ENCODE measurements around the gene RCAN2. TPM values are rescaled to one million over a fixed set of nuclear protein-coding genes. Genes with fewer than 3 reads are reported as not detected.

Gene RCAN2
- polyA plus RNA-seq, 1 donor from 2014 or later, result 37.4 TPM

DNA sequence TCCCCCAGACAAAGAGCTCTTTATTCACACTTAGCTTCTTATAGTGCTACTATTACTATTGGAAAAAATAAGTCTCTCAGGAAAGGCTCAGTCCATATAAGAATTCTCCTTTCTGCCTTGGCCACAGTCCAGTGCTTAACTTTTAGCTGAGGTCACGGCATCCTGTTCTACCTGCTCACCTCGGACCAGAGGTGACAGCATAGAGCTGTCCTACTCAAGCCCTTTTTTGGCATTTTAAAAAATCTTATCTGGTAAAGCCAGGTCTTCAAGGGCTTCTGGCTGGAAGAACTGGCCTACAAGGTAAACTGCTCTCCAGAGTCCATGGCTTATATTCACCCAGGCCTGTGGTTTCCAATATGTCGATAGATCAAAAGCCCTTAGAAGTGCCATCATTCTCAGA lies 109.7 kb downstream of the RCAN2 start:
- H3K27ac ChIP-seq (ENCODE audit: low read length), result no peak overlapping the region
- no peaks in the 10 kb centered on the region for H3K36me3 ChIP-seq (ENCODE audit: insufficient read depth, low read length)
- H4K20me1 ChIP-seq (ENCODE audit: insufficient read depth), result no peaks in the 10 kb centered on the region
- H3F3A ChIP-seq (ENCODE audit: insufficient read depth, low read length, poor library complexity, severe bottlenecking), result no peaks in the 10 kb centered on the region
- no peak overlapping the region for H2AFZ ChIP-seq (ENCODE audit: low read depth, low read length)
- H3K4me3 ChIP-seq (ENCODE audit: low read length), result no peak overlapping the region
- H3K9ac ChIP-seq (ENCODE audit: low read length), result no peak overlapping the region
- no peaks in the 10 kb centered on the region for H3K79me2 ChIP-seq (replicated peaks; ENCODE audit: insufficient read depth, low read length)
- TF ChIP-seq SMC3 (conservative IDR thresholded peaks at IDR 0.05; ENCODE audit: poor library complexity), result no peak
- TF ChIP-seq EZH2 (IDR thresholded peaks at IDR 0.05; ENCODE audit: borderline replicate concordance, insufficient read depth, low read length, poor library complexity, severe bottlenecking), result no peak
- TF ChIP-seq, protein P1, sequence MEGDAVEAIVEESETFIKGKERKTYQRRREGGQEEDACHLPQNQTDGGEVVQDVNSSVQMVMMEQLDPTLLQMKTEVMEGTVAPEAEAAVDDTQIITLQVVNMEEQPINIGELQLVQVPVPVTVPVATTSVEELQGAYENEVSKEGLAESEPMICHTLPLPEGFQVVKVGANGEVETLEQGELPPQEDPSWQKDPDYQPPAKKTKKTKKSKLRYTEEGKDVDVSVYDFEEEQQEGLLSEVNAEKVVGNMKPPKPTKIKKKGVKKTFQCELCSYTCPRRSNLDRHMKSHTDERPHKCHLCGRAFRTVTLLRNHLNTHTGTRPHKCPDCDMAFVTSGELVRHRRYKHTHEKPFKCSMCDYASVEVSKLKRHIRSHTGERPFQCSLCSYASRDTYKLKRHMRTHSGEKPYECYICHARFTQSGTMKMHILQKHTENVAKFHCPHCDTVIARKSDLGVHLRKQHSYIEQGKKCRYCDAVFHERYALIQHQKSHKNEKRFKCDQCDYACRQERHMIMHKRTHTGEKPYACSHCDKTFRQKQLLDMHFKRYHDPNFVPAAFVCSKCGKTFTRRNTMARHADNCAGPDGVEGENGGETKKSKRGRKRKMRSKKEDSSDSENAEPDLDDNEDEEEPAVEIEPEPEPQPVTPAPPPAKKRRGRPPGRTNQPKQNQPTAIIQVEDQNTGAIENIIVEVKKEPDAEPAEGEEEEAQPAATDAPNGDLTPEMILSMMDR (IDR thresholded peaks at IDR 0.05; ENCODE audit: poor library complexity, severe bottlenecking), result no peak
- TF ChIP-seq, protein P2, sequence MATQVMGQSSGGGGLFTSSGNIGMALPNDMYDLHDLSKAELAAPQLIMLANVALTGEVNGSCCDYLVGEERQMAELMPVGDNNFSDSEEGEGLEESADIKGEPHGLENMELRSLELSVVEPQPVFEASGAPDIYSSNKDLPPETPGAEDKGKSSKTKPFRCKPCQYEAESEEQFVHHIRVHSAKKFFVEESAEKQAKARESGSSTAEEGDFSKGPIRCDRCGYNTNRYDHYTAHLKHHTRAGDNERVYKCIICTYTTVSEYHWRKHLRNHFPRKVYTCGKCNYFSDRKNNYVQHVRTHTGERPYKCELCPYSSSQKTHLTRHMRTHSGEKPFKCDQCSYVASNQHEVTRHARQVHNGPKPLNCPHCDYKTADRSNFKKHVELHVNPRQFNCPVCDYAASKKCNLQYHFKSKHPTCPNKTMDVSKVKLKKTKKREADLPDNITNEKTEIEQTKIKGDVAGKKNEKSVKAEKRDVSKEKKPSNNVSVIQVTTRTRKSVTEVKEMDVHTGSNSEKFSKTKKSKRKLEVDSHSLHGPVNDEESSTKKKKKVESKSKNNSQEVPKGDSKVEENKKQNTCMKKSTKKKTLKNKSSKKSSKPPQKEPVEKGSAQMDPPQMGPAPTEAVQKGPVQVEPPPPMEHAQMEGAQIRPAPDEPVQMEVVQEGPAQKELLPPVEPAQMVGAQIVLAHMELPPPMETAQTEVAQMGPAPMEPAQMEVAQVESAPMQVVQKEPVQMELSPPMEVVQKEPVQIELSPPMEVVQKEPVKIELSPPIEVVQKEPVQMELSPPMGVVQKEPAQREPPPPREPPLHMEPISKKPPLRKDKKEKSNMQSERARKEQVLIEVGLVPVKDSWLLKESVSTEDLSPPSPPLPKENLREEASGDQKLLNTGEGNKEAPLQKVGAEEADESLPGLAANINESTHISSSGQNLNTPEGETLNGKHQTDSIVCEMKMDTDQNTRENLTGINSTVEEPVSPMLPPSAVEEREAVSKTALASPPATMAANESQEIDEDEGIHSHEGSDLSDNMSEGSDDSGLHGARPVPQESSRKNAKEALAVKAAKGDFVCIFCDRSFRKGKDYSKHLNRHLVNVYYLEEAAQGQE (IDR thresholded peaks at IDR 0.05; ENCODE audit: borderline replicate concordance), result no peak
- no peak for TF ChIP-seq POLR2AphosphoS5 (IDR thresholded peaks at IDR 0.05)
- no peak for TF ChIP-seq RAD21 (conservative IDR thresholded peaks at IDR 0.05)
- TF ChIP-seq TAF1 (IDR thresholded peaks at IDR 0.05; ENCODE audit: low read depth), result no peak
- no peak for TF ChIP-seq MXI1 (conservative IDR thresholded peaks at IDR 0.05; ENCODE audit: poor library complexity, severe bottlenecking)
- TF ChIP-seq EP300 (conservative IDR thresholded peaks at IDR 0.05; ENCODE audit: poor library complexity, severe bottlenecking), result no peak
- H3K27me3 ChIP-seq (ENCODE audit: insufficient read depth, low read depth, low read length), result no peaks in the 10 kb centered on the region
- H3K9me3 ChIP-seq (ENCODE audit: low read length), result no peaks in the 10 kb centered on the region
- H3K4me2 ChIP-seq (ENCODE audit: low read length), result no peak overlapping the region
- H3K9me2 ChIP-seq (ENCODE audit: insufficient read depth, low read length), result no peaks in the 10 kb centered on the region

DNA sequence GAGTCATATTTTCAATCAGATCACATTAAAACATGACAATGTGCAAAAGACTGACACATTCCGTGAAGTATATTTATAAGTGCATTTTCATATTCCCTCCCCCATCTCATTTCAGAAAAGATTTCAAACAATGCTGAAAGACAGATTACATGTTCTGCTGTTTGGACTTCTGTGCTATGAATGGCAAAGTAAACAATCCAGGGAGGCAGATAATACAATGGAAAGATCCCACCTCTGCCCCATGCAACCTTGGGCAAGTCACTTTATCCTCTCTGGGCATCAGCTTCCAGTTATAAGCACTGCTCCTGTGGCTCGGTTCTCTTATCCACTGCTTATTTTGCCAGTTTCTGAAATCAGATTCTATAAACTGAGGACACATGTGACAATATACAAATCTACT lies 110.2 kb downstream of the RCAN2 start:
- Histone ChIP-seq H3K9me2 (ENCODE audit: insufficient read depth, low read length) (no peaks in the 10 kb centered on the region), H3K9ac (ENCODE audit: low read length) (no peak overlapping the region), H4K20me1 (ENCODE audit: insufficient read depth) (no peaks in the 10 kb centered on the region), H3K4me2 (ENCODE audit: low read length) (no peak overlapping the region), H3K4me3 (ENCODE audit: low read length) (no peak overlapping the region), H3K27ac (ENCODE audit: low read length) (no peak overlapping the region), H3K27me3 (ENCODE audit: insufficient read depth, low read depth, low read length) (no peaks in the 10 kb centered on the region), H3F3A (ENCODE audit: insufficient read depth, low read length, poor library complexity, severe bottlenecking) (no peaks in the 10 kb centered on the region), H3K9me3 (ENCODE audit: low read length) (no peaks in the 10 kb centered on the region), H3K36me3 (ENCODE audit: insufficient read depth, low read length) (no peaks in the 10 kb centered on the region), H3K79me2 (replicated peaks; ENCODE audit: insufficient read depth, low read length) (no peaks in the 10 kb centered on the region), H2AFZ (ENCODE audit: low read depth, low read length) (no peak overlapping the region)
- no peak for TF ChIP-seq EZH2 (IDR thresholded peaks at IDR 0.05; ENCODE audit: borderline replicate concordance, insufficient read depth, low read length, poor library complexity, severe bottlenecking)
- TF ChIP-seq, protein P2 (IDR thresholded peaks at IDR 0.05; ENCODE audit: borderline replicate concordance), result no peak
- no peak for TF ChIP-seq EP300 (conservative IDR thresholded peaks at IDR 0.05; ENCODE audit: poor library complexity, severe bottlenecking)
- TF ChIP-seq TAF1 (IDR thresholded peaks at IDR 0.05; ENCODE audit: low read depth), result no peak
- TF ChIP-seq SMC3 (conservative IDR thresholded peaks at IDR 0.05; ENCODE audit: poor library complexity), result no peak
- TF ChIP-seq RAD21 (conservative IDR thresholded peaks at IDR 0.05), result no peak
- TF ChIP-seq, protein P1 (IDR thresholded peaks at IDR 0.05; ENCODE audit: poor library complexity, severe bottlenecking), result no peak
- TF ChIP-seq POLR2AphosphoS5 (IDR thresholded peaks at IDR 0.05), result no peak
- TF ChIP-seq MXI1 (conservative IDR thresholded peaks at IDR 0.05; ENCODE audit: poor library complexity, severe bottlenecking), result no peak
